Lower leg skin (tissue), 4 donors: ENCODE data around the gene TCP11. TPM values are rescaled to one million over a fixed set of nuclear protein-coding genes. Genes with fewer than 3 reads are reported as not detected.

Source experiments
- DNase-seq, 2 donors: peaks; one replicate each; pipeline ENCODE4 v3.0.0-alpha.2; 2019; ENCODE audit warnings: low spot score in 2 of 2
- H3K4me3 ChIP-seq: fragments of 200-600 bp; sonication (generic); 2 replicates; pipeline ENCODE4 v1.5.1; 2017; ENCODE audit warnings: mild to moderate bottlenecking, low read depth; ENCODE audit not compliant: poor library complexity, severe bottlenecking
- POLR2A ChIP-seq, 2 donors: fragments of 450-650 bp; IDR thresholded peaks; one replicate each; pipeline ENCODE4 v1.6.1; 2016 to 2017; ENCODE audit warnings: antibody characterized with exemption in 2 of 2, mild to moderate bottlenecking in 1 of 2, moderate library complexity in 1 of 2
- WGBS, 2 donors: methylation state at CpG; one replicate each; pipeline ENCODE4 v1.1.5; 2018; 5-methylcytosine and 5-hydroxymethylcytosine counted together
- intact Hi-C: fragments of 100-400 bp; cut with DNase I; formaldehyde crosslinking; loops from one replicate; pipeline ENCODE4 v1.15.0; 2023; ENCODE audit warnings: low total_unique reads
- total RNA-seq, 4 donors: library from RNA; depleted of rRNA; stranded (reverse); fragments of >200 nt; gene quantifications; one replicate each; pipeline ENCODE4 v1.1.0, GENCODE V29; 2016
- TF ChIP-seq, protein P1 (sequence below), 3 donors: fragments of 450-650 bp; IDR thresholded peaks; one replicate each; pipeline ENCODE4 v1.5.1; 2016; ENCODE audit warnings: antibody characterized with exemption in 3 of 3, mild to moderate bottlenecking in 3 of 3, moderate library complexity in 2 of 3

Gene TCP11
- total RNA-seq, 4 donors from 2014 or later, result 0.97 to 1.7 TPM; not detected in 2

- no peak for DNase-seq
- intact Hi-C loops, result no loop called here
- H3K4me3 ChIP-seq, result no peak overlapping the region
- 72 to 73% methylated on average over 6 of the region's 6 CpGs for WGBS, 2 donors
- TF ChIP-seq POLR2A (IDR thresholded peaks at IDR 0.05), result no peak
- TF ChIP-seq, protein P1, sequence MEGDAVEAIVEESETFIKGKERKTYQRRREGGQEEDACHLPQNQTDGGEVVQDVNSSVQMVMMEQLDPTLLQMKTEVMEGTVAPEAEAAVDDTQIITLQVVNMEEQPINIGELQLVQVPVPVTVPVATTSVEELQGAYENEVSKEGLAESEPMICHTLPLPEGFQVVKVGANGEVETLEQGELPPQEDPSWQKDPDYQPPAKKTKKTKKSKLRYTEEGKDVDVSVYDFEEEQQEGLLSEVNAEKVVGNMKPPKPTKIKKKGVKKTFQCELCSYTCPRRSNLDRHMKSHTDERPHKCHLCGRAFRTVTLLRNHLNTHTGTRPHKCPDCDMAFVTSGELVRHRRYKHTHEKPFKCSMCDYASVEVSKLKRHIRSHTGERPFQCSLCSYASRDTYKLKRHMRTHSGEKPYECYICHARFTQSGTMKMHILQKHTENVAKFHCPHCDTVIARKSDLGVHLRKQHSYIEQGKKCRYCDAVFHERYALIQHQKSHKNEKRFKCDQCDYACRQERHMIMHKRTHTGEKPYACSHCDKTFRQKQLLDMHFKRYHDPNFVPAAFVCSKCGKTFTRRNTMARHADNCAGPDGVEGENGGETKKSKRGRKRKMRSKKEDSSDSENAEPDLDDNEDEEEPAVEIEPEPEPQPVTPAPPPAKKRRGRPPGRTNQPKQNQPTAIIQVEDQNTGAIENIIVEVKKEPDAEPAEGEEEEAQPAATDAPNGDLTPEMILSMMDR (IDR thresholded peaks at IDR 0.05), result no peak
Observed at GRCh38 chr6:35164277-35164676, 23.1 kb upstream of the TCP11 start.

DNA sequence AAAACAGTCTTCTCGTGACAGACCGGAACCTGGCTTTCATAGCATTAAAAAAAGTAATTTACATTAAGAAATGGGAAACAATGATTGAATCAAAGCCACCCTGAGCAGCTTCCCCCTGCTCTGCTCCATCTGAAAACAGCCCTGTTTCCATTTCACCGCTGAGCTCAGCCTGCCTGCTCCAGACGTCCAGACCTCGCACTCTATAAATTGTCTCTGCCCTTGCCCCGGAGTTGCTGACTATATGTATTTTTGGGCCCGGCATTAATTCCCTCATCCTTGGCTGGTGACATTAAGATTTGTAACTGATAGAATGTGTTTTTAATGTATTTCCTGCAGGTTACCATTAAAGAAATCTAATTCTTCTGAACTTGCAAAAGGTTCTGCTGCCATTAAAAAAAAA, 22.7 kb upstream of the TCP11 start:
- intact Hi-C loops, result no loop called here
- 83% methylated on average over 7 of the region's 7 CpGs for WGBS, 2 donors
- no peak for DNase-seq
- H3K4me3 ChIP-seq, result no peak overlapping the region
- TF ChIP-seq POLR2A (IDR thresholded peaks at IDR 0.05), result no peak
- TF ChIP-seq, protein P1 (IDR thresholded peaks at IDR 0.05), result no peak

GRCh38 chr6:35161776-35162607, 20.9 kb upstream of the TCP11 start:
- intact Hi-C loops, result no loop called here
- no peak overlapping the region for H3K4me3 ChIP-seq
- WGBS, 2 donors, result 76 to 79% methylated on average over 5 of the region's 5 CpGs
- TF ChIP-seq, protein P1 (IDR thresholded peaks at IDR 0.05), result no peak
- TF ChIP-seq POLR2A (IDR thresholded peaks at IDR 0.05), result no peak
- DNase-seq, result no peak

DNA sequence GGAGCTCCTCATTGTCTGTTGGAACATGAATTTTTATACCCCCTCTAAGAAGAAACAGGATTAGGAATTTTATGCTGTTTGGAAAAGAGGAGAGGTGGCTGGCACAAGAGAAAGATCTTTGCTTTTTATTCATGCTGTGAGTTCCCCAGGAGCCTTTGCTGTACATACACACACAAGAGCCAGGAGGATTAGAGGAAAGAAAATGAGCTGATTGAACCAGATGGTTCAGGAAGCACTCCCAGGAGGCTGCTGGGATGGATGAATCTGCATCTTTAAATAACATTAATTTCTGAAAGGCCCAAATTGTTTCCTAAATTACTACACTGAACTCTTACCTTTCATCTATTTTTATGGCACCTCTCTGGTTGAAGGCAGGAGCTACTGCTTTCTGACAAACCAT, 20.1 kb upstream of the TCP11 start:
- intact Hi-C loops, result no loop called here
- TF ChIP-seq, protein P1 (IDR thresholded peaks at IDR 0.05), result no peak
- TF ChIP-seq POLR2A (IDR thresholded peaks at IDR 0.05), result no peak
- no peak for DNase-seq
- H3K4me3 ChIP-seq, result no peak overlapping the region

DNA sequence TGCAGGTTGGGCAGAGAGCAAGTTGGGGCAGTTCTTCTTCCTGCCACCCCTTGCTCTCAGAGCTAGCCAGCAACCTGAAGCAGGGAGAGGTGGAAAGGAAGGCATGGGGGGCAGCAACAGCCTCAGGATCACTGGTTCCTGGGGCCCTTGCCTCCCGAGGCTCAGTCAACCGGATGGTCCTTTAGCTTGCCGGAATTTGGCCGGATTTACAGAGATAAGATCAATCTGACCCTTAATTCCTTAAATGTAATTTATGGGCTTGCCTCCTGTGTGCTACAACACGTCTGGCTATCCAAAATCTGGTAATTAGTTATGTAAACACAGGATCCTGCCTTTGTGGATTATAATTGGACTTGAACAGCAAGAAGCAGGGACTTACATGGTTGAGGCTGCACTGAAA, 19.5 kb upstream of the TCP11 start:
- WGBS, 2 donors, result 38 to 45% methylated on average over 5 of the region's 5 CpGs
- H3K4me3 ChIP-seq, result no peak overlapping the region
- no peak for DNase-seq
- intact Hi-C loops, result no loop called here
- no peak for TF ChIP-seq POLR2A (IDR thresholded peaks at IDR 0.05)
- TF ChIP-seq, protein P1 (IDR thresholded peaks at IDR 0.05), result no peak

DNA sequence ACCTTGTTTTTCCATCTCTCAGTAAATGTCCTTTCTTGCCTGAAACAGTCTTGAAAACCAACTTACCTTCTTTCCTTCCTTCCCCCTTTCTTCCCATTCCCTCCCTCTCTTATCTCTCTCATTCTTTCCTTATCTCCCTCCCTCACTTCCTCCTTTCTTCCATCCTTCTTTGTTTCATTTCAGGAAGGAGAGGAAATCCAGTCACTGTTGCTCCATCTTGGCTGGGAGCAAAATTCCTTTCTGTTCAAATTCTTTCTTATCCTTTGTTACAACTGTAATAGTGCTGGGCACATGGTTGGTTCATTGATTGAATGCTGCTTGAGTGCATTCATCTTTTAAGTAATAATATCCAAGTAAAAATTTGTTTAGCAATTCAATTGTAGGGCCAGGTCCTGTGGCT, 17.4 kb upstream of the TCP11 start:
- intact Hi-C loops, result no loop called here
- no peak for DNase-seq
- TF ChIP-seq, protein P1 (IDR thresholded peaks at IDR 0.05), result no peak
- no peak for TF ChIP-seq POLR2A (IDR thresholded peaks at IDR 0.05)
- H3K4me3 ChIP-seq, result no peak overlapping the region
